ENCODE data around the gene APOBEC3G.
A peak's percentile ranks its signal among the peaks of the same experiment; 100 is the strongest.

The APOBEC3G gene

GRCh38 chr22:39094717-39095389 lies 17.8 kb downstream of the APOBEC3G start:
- TF ChIP-seq CTCF (IDR thresholded peaks at IDR 0.05; ENCODE audit: insufficient read depth, low read length, poor library complexity, severe bottlenecking) = no peak
- Histone ChIP-seq H3K4me3 (replicated peaks; ENCODE audit: low read depth, low read length) (no peak overlapping the region), H3K27me3 (replicated peaks; ENCODE audit: control insufficient read depth, insufficient read depth, low read length) (no peaks in the 10 kb centered on the region), H3K36me3 (ENCODE audit: control insufficient read depth, insufficient read depth, low read length) (no peaks in the 10 kb centered on the region)
- no peak for DNase-seq (ENCODE audit: extremely low read depth, insufficient read length)

DNA sequence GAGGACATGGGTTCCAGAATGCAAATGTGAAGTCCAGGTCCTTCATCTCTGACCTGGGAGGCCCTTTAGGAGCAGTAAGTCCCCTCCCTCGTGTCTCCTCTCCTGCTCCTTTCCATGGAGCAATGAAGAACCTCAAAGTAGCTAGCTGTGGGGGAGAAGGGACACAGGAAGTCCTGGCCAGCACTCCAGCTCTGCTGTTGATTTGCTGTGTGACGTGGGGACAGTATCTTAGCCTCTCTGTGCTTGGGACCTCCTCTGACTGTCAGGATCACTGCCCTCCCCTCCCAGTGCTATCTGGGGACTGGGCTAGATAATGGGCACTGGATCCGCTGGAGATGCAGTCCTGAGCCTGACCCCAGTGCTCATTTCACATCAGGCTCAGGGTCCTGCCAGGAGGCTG lies 18.9 kb downstream of the APOBEC3G start:
- no peaks in the 10 kb centered on the region for H3K27me3 ChIP-seq (replicated peaks; ENCODE audit: control insufficient read depth, insufficient read depth, low read length)
- TF ChIP-seq CTCF (IDR thresholded peaks at IDR 0.05; ENCODE audit: insufficient read depth, low read length, poor library complexity, severe bottlenecking) = no peak
- DNase-seq (ENCODE audit: extremely low read depth, insufficient read length) = no peak
- H3K4me3 ChIP-seq (replicated peaks; ENCODE audit: low read depth, low read length) = no peak overlapping the region
- no peaks in the 10 kb centered on the region for H3K36me3 ChIP-seq (ENCODE audit: control insufficient read depth, insufficient read depth, low read length)

DNA sequence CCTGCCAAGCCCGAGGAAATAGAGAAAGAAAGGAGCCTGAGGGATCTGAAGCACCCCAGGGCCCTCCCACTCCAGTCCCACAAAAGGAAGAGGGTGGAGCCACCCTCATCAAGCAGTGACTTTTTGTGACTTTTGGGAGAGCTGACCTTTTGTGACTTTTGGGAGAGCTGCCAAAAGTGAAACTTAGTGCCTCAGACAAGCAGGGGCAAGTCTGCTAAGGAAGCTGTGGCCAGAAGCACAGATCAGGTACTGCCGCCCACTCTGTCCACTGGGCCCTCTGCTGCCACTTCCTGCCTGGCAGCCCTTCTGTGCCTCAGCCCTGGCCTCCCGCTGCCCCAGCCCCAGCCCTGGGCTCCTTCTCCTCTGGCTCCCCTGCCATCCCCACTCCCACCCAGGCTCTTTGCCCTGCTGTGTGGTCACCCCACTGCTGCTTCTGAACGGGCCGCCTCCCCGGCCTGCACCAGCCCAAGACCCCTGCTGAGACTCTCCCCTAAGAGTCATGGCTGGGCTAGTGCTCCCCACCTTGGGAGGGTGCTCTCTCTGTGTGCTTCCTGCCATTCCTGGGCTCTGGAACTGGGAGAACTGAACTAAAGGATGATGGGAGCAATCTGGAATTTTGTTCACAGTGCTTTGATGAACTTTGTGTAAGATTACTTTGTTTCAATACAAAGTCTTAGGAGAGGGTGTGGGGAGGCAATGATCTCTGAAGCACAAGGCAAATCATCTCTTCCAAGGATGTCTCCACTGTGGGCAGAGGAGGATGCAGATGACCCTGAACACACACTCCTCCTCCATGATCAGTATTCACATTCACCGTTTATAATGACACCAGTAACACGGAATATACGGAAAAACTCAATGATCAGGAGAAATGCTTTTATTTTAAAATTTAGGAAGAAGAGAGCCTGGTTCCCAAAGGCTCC lies 20.3 kb downstream of the APOBEC3G start, which contains the start of gene APOBEC3H:
APOBEC3H (plus strand) TSS at position 147 of the 923 bp plus-strand sequence. CDS start 3,035 bp downstream, outside the sequence.
- Histone ChIP-seq H3K4me3 (replicated peaks; ENCODE audit: low read depth, low read length) (peak within 1 kb of the TSS; percentile 63), H3K36me3 (ENCODE audit: control insufficient read depth, insufficient read depth, low read length) (no peaks in the 10 kb centered on the region), H3K27me3 (replicated peaks; ENCODE audit: control insufficient read depth, insufficient read depth, low read length) (no peaks in the 10 kb centered on the region)
- DNase-seq (ENCODE audit: extremely low read depth, insufficient read length) = peak; percentile 67
- TF ChIP-seq CTCF (IDR thresholded peaks at IDR 0.05; ENCODE audit: insufficient read depth, low read length, poor library complexity, severe bottlenecking) = no peak

- Histone ChIP-seq H3K36me3 (ENCODE audit: control insufficient read depth, insufficient read depth, low read length) (no peaks in the 10 kb centered on the region), H3K27me3 (replicated peaks; ENCODE audit: control insufficient read depth, insufficient read depth, low read length) (no peaks in the 10 kb centered on the region), H3K4me3 (replicated peaks; ENCODE audit: low read depth, low read length) (peak overlapping the region; percentile 63)
- peak; percentile 62 for DNase-seq (ENCODE audit: extremely low read depth, insufficient read length)
- TF ChIP-seq CTCF (IDR thresholded peaks at IDR 0.05; ENCODE audit: insufficient read depth, low read length, poor library complexity, severe bottlenecking) = no peak
Measured at GRCh38 chr22:39098026-39098425, 21.0 kb downstream of the APOBEC3G start.

GRCh38 chr22:39098576-39098975 lies 21.5 kb downstream of the APOBEC3G start:
- DNase-seq (ENCODE audit: extremely low read depth, insufficient read length) = no peak
- TF ChIP-seq CTCF (IDR thresholded peaks at IDR 0.05; ENCODE audit: insufficient read depth, low read length, poor library complexity, severe bottlenecking) = no peak
- no peaks in the 10 kb centered on the region for H3K36me3 ChIP-seq (ENCODE audit: control insufficient read depth, insufficient read depth, low read length)
- no peak overlapping the region for H3K4me3 ChIP-seq (replicated peaks; ENCODE audit: low read depth, low read length)
- no peaks in the 10 kb centered on the region for H3K27me3 ChIP-seq (replicated peaks; ENCODE audit: control insufficient read depth, insufficient read depth, low read length)

All from GM06990 (cell line).